T-helper 22 cell (primary cell): ENCODE data around the gene ADRM1.

Source experiments
- DNase-seq: peaks from one replicate; pipeline ENCODE4 v3.0.0-alpha.2; 2020; ENCODE audit warnings: low read depth

Gene ADRM1

DNA sequence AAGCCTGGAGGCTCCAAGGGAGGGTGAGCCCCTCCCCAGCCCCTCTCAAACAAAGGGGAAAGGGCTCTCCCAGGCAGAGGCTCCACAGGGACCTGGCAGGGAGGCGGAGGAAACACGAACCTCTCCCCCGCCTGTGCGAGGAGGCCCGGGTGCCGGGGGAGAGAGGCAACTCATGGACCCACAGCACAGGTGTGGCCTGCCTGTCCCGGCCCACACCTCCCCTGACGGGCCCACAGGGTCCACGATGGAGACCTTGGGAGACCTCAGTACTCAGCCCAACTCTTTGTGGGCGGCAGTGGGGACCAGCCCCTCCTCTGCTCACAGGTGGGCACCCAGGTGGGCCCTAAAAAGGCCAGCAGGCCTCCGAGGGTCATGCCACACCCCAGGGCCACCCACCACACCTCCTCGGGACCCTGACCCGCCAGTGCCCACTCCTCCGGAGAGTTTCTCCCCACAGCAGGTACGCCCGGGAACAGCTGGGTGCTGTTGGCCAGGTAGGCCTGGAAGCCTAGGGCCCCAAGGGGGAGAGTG is 52.1 kb downstream of the ADRM1 start:
- no peak for DNase-seq

DNA sequence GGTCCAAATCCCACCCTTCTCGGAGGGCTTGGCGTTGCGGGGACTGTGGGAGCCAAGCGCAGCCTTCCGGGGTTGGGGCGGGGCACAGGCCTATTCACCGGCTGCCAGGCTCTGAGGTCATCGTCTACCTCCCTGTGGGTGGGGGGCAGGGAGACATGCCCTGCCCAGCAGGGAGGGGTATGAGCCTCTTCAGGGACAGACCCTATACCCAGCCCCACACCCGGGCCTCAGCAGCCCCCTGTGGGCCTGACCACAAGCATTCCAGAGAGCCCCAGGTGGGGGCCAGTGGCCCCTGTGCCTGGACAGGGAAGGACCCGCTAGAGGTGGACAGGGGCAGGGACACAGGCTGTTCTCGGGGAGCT is 52.7 kb downstream of the ADRM1 start:
- no peak for DNase-seq

- DNase-seq: no peak
Observed at GRCh38 chr20:62355878-62356588, 53.2 kb downstream of the ADRM1 start.

DNA sequence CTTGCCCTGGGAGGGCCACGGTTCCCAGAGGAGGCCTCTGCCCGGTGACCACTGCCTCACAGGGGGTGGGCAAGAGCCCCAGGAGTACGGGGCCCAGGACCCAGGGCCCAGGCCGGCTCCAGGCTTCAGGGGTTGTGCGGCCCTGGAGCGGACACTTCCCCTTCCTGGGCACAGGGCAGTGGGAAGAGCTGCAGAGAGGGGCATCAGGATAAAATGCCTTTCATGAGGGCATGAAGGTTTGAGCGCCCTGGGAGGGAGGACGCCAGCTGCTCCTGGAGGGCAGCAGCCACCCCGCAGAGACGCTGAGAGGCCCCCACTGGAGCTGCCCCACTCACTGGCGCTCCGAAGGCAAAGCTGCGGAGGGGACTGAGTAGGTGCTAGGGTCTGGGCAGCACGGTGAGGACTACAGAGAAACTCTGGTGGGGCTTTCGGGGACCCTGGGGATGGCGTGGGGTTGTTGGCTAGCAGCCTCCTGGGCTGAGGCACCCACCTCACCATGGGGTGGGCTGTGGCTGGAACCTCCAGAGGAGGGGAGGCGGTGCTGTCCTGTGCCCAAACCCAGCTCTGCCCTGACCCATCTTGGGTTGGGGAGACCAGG is 53.9 kb downstream of the ADRM1 start:
- DNase-seq: no peak

GRCh38 chr20:62357187-62357667 is 54.4 kb downstream of the ADRM1 start:
- no peak for DNase-seq

GRCh38 chr20:62357681-62358080 is 54.9 kb downstream of the ADRM1 start:
- DNase-seq: no peak
